Cardiac muscle cell (in vitro differentiated cells and primary cell): Measurements from ENCODE around the gene AHCYL1. TPM values are rescaled to one million over a fixed set of nuclear protein-coding genes. Genes with fewer than 3 reads are reported as not detected.

ENCODE experiments used
- DNase-seq, 2 donors: peaks; one replicate each; pipeline versions ENCODE4 v3.0.0 to v3.0.0-alpha.2; 2010 to 2017; ENCODE audit warnings: low read depth in 1 of 2, low spot score in 1 of 2
- H3K27ac ChIP-seq: fragments of 200-600 bp; sonication (generic); 2 replicates; pipeline ENCODE4 v1.5.1; 2016
- H3K27me3 ChIP-seq: fragments of 200-600 bp; sonication (generic); 2 replicates; pipeline ENCODE4 v1.6.0; 2016; ENCODE audit warnings: control low read depth
- H3K36me3 ChIP-seq: fragments of 200-600 bp; sonication (generic); 2 replicates; pipeline ENCODE4 v1.5.1; 2016; ENCODE audit warnings: control low read depth
- H3K4me1 ChIP-seq: fragments of 200-600 bp; sonication (generic); 2 replicates; pipeline ENCODE4 v1.8.1; 2017; ENCODE audit warnings: low read depth, mild to moderate bottlenecking, mixed run types
- H3K4me3 ChIP-seq: fragments of 200-600 bp; sonication (generic); 2 replicates; pipeline ENCODE4 v1.5.1; 2016; ENCODE audit warnings: mild to moderate bottlenecking
- H3K9me3 ChIP-seq: fragments of 200-600 bp; sonication (generic); 2 replicates; pipeline ENCODE4 v1.5.1; 2017; ENCODE audit warnings: low read depth, mild to moderate bottlenecking, control low read depth
- polyA plus RNA-seq: library from polyadenylated mRNA; unstranded; fragments of >200 nt; fragmentation: Nextera tagmentation; extraction: Ambion mirVana; gene quantifications from 2 replicates; pipeline ENCODE4 v1.2.1, GENCODE V29; 2016
- total RNA-seq: library from RNA; depleted of rRNA; stranded (reverse); fragments of >200 nt; gene quantifications from 2 replicates; pipeline ENCODE4 v1.2.3, GENCODE V29; 2016
- TF ChIP-seq, protein P1 (sequence below): IDR thresholded peaks from 2 replicates; pipeline ENCODE4 v1.5.1; 2012; ENCODE audit warnings: low read depth, mild to moderate bottlenecking, low read length

AHCYL1 gene
- total and polyA plus RNA-seq, 2 experiments from 2014 or later = 49.0 to 82.7 TPM

DNA sequence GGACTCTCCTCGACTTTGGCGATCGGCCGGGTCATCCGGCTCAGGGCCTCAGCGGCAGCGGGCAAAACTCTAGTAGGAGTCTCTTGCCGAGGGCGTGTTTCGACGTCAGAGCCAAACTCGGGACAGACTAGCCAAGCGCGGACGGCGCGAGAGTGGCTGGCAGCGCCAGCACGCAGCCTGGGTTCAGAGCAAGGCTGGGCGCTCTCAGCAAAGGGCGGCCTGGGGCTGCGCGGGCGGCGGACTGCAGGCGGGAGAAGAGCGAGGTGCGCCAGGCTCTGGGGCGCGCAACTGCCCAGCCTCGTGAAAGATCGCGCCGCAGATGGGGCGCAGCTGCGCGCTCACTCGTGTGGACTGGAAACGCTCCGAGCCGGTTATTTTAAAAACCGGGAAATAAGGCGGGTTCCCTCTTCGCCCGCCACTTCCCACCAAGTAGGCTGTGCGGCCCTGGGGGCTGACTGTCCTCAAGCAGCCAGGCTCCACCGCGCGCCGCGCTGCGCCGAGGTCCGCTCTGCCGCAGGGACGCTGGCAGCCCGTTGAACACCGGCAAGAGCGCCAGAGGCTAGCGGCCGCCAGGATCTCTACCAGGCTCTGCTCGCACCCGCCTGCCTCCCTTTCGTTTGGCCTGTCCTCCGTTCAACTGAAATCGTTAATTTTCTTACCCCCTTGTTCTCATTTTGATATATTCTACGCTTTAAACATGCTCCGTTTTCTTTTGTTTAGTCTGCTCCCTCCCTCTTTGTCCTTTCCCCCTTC, 83.5 kb downstream of the AHCYL1 start:
- TF ChIP-seq, protein P1, sequence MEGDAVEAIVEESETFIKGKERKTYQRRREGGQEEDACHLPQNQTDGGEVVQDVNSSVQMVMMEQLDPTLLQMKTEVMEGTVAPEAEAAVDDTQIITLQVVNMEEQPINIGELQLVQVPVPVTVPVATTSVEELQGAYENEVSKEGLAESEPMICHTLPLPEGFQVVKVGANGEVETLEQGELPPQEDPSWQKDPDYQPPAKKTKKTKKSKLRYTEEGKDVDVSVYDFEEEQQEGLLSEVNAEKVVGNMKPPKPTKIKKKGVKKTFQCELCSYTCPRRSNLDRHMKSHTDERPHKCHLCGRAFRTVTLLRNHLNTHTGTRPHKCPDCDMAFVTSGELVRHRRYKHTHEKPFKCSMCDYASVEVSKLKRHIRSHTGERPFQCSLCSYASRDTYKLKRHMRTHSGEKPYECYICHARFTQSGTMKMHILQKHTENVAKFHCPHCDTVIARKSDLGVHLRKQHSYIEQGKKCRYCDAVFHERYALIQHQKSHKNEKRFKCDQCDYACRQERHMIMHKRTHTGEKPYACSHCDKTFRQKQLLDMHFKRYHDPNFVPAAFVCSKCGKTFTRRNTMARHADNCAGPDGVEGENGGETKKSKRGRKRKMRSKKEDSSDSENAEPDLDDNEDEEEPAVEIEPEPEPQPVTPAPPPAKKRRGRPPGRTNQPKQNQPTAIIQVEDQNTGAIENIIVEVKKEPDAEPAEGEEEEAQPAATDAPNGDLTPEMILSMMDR = no peak
- Histone ChIP-seq H3K4me3 (no peak overlapping the region), H3K27me3 (peaks cover 84% of the 10 kb centered on the region), H3K9me3 (no peaks in the 10 kb centered on the region), H3K36me3 (no peaks in the 10 kb centered on the region), H3K27ac (no peak overlapping the region), H3K4me1 (no peaks in the 10 kb centered on the region)
- peak in 1 of 2 donors; percentile 49 for DNase-seq

DNA sequence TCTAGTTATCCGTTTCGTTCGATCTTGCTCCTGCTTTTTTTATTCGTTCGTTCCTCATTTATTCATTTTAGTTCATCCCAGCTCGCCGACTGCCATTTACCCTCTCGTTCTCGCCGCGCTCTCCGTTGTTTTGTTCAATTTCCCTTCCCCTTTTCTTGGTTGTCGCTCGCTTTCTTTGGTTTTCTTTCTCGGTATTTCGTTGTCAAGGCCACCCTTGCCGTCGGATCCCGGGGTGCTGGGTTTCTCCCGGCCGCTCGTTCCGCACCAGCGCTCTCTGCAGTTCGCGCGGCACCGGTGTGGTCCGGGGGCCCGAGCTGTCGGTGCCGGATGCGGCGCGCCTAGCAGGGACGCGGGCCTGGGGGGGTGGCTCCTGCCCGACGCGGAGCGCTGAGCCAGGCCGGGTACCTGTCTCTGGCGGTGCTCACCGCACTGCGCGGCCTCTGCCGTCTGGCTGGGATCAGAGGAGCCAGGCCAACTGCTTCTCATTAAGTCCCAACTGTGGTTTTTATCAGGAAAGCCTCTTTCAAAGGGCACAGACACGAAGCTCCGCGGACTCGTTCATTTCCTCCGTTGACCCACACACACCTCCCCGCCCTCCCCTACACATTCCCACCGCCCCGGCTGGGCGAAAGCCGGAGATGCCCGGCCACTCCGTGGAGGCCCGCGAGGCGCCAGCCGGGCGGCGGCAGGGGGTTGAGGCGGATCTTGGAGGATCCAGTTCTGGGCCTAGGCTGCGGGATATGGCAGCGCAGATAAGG, 84.3 kb downstream of the AHCYL1 start:
- DNase-seq = peak; percentile 18 to 32
- Histone ChIP-seq H3K27ac (no peak overlapping the region), H3K36me3 (no peaks in the 10 kb centered on the region), H3K27me3 (peaks cover 92% of the 10 kb centered on the region), H3K9me3 (no peaks in the 10 kb centered on the region), H3K4me1 (no peaks in the 10 kb centered on the region), H3K4me3 (no peak overlapping the region)
- TF ChIP-seq, protein P1 = no peak

DNA sequence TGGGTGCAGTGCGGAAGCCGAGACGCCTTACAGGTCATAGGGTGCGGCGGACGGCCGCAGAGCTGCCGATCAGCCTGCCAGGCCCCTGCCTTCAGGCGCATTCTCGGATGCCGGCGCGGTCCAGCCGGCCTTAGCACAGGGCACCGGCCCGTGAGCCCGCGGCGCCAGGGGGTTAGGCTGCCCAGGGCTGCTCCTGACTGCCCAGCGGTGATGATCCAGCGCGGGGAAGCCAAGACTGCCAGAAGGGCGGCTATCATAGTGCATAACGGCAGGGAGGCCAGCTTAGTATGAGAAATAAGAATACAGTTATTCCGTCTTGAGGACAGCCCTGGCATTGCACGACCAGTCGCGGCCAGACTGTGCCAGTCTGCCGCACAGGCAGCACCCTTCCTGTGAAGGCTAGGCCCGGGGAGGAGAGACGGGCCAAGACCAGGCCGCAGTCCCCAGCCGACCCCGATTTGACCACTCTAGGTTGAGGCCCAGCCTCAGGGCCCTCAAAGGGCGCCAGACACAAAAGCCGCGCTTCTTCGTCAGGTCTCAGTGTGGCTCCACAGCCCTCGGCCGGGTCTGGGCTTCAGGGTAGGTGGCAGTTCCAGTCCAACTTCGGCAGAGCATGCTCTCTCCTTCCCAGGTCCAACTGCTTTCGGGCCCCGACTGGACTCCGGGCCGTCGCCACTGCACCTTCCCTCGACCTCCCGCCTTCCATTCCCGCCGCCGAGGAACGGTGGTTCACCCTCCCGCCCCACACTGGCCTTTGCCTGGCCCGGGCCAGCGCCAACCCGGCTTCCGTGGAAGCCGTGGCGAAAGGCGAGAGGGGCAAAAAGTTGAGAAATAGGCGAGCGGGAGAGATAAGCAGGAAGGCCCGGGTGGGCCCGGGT, 85.1 kb downstream of the AHCYL1 start:
- Histone ChIP-seq H3K4me1 (no peaks in the 10 kb centered on the region), H3K4me3 (peak overlapping the region; percentile 15), H3K27ac (no peak overlapping the region), H3K36me3 (no peaks in the 10 kb centered on the region), H3K27me3 (peaks cover 100% of the 10 kb centered on the region), H3K9me3 (no peaks in the 10 kb centered on the region)
- TF ChIP-seq, protein P1 = no peak
- DNase-seq = peak in 1 of 2 donors; percentile 12

DNA sequence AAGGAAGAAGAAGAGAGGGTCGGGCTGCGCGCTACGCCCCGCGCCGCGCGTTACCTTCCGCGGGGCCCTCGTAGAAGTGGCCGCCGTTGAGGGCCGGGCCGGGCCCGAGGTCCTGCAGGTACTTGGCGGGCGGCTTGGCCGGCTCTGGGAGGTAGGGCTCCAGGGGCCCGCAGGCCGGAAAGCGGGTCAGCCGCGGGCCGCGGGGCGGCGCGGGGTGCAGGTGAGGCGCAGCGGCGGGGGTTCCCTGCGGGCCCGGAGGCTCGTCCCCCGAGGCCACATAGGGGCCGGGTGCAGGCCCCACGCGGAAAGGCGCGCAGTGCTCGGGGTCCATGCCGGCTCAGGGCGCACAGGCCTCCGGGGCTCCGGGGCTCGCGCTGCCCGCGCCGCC, 85.7 kb downstream of the AHCYL1 start:
- peaks cover 100% of the 10 kb centered on the region for H3K27me3 ChIP-seq
- TF ChIP-seq, protein P1 = no peak
- H3K4me1 ChIP-seq = no peaks in the 10 kb centered on the region
- peak in 1 of 2 donors; percentile 18 for DNase-seq
- no peak overlapping the region for H3K27ac ChIP-seq
- H3K36me3 ChIP-seq = no peaks in the 10 kb centered on the region
- H3K9me3 ChIP-seq = no peaks in the 10 kb centered on the region
- peak overlapping the region; percentile 15 for H3K4me3 ChIP-seq

DNA sequence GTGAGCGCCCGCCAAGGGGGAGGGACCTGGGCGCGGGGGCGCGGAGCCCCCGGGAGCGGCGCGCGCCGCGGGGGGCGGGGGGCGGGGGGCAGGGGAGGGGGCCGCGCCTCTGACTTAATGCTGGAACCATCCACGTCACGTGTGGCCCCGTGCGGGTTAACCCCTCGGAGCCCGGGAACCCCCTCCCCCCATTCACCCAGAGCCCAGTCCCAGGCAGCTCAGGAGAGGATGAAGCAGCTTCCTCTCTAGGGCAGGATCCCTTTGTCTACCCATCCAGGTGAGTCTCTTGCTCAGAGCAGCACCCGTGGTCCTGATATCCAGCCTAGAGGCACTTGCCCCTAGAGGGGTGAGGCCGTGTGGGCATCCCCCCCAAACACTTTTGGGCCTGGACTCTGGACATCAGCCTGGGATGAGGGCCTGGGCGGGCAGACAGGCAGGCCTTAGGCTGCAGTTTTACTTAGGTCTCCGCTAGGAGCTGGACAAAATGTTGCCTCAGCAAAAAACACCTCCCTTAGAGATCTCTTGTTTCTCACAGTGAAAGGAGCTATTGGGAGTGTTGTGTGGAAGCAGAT, 86.2 kb downstream of the AHCYL1 start, which contains the start of gene ALX3:
TSS of gene ALX3 (minus strand) at position 2 of the 572 bp plus-strand sequence. CDS start 60 bp downstream, outside the sequence.
- no peaks in the 10 kb centered on the region for H3K4me1 ChIP-seq
- H3K36me3 ChIP-seq = no peaks in the 10 kb centered on the region
- H3K27ac ChIP-seq = no peak within 1 kb of the TSS
- peak within 1 kb of the TSS; percentile 15 for H3K4me3 ChIP-seq
- DNase-seq = no peak
- TF ChIP-seq, protein P1 = no peak
- peaks cover 100% of the 10 kb centered on the region for H3K27me3 ChIP-seq
- no peaks in the 10 kb centered on the region for H3K9me3 ChIP-seq
